SH-SY5Y (cell line): Measurements from ENCODE around the gene TMEM248.

Experiments used
- GATA2 ChIP-seq: IDR thresholded peaks from 2 replicates; pipeline ENCODE4 v1.6.1; 2011; ENCODE audit warnings: mild to moderate bottlenecking, low read depth, low read length
- GATA3 ChIP-seq: IDR thresholded peaks from 2 replicates; pipeline ENCODE4 v1.6.1; 2011; ENCODE audit warnings: low read depth, mild to moderate bottlenecking, low read length, moderate library complexity

TMEM248 gene

GRCh38 chr7:66930341-66930740 is 9.3 kb downstream of the TMEM248 start:
- TF ChIP-seq GATA3 = no peak
- no peak for TF ChIP-seq GATA2

DNA sequence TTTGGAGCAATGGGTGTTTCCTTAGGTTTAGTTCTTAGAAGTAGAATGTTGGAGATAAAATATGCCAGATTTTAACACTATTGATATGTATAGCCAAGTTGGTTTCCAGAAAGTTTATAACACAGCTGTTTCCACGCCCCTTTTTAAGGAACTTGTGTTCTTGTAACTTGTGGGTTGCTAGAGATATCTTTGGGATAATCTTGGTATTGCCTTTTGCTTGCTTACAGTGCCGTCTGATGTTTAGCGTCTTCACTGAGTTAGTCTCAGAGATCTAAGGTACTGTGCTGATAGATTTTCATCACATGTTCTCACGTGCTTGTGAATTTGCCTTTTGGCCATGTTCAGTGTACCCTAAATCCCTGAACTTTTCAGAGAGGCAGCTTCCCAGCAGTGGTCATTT is 12.4 kb downstream of the TMEM248 start:
- no peak for TF ChIP-seq GATA2
- TF ChIP-seq GATA3 = no peak

- TF ChIP-seq GATA3 (no peak), GATA2 (no peak)
Observed at GRCh38 chr7:66937940-66938339, 16.9 kb downstream of the TMEM248 start.

- TF ChIP-seq GATA3 = no peak
- no peak for TF ChIP-seq GATA2
Observed at GRCh38 chr7:66939325-66939724, 18.3 kb downstream of the TMEM248 start.

DNA sequence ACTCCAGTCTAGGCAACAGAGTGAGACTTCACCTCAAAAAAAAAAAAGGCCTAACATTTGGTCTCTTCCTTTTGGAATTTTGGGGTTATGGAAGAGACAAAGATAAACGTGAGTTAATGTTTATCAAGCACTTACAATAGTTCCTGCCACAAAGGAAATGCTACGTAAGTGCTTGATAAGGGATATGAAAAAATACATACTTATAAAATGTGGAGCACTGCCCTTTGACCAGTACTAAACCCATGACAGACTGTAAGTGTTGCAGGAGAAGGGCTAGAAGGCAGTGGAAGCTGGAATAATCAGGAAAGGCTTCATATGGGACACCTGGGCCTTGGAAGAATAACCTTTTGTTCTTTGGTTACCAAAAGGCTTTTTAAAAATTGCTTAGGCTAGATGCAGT is 25.5 kb downstream of the TMEM248 start:
- TF ChIP-seq GATA2 (no peak), GATA3 (no peak)

DNA sequence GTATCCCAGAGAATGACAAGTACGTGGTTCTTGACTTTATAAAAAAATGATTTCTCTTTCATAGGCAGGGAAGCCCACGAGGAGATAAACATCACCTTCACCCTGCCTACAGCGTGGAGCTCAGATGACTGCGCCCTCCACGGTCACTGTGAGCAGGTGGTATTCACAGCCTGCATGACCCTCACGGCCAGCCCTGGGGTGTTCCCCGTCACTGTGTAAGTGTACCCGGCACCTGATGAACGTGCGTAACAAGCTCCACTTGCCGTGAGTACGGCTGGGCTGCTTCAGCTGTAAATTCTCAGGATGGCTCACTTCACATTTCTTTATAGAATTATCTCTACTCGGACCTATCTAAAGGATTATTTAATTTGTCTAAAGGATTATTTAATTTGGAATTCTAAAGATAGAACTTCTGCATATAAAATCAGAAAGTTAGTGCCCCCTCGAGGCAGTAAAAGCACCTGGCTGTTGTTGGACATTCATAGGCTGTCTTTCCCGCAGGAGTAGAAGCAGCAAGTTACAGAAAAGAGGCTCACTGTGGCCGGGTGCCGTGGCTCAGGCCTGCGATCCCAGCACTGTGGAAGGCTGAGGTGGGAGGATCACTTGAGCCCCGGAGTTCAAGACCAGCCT is 27.6 kb downstream of the TMEM248 start:
- TF ChIP-seq GATA2 (no peak), GATA3 (no peak)

GRCh38 chr7:66950311-66950710 is 29.3 kb downstream of the TMEM248 start:
- no peak for TF ChIP-seq GATA2
- TF ChIP-seq GATA3 = no peak

GRCh38 chr7:66950763-66951162 is 29.7 kb downstream of the TMEM248 start:
- TF ChIP-seq GATA3 (no peak), GATA2 (no peak)

DNA sequence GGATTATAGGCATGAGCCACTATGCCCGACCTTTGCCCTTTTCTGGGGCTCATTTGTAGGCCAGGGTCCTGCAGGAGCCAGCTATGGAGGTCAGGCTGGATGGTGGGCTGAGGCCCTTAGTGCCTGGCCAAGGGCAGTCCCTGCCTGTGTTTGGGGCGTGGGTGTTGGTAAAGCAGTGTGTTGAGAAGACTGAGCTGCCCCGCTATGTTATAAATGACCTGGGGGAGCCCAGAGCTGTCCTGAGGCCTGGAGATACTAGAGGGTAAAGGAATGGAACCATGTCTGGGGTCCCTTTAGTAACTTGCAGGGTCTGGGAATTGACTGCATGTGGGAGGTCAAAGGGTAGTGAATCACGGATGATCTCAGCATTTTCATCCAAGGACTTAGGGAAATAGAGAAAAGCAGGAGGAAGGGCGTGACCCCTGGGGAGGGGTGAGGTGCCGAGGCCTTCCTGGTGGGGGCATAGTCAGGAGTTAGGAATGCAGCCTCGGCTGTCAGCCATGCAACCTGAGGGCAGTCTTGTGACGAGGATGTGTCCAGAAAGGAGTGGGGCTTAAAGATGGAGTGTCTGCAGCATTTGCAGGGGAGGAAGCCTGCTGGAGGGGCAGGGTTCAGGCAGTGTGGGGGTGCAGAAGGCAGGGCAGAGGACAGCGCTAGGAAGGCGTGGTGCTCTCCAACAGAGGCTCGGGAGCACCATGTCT is 31.5 kb downstream of the TMEM248 start:
- TF ChIP-seq GATA3 (no peak), GATA2 (no peak)

- TF ChIP-seq GATA3 = no peak
- TF ChIP-seq GATA2 = no peak
Observed at GRCh38 chr7:66953044-66953427, 32.0 kb downstream of the TMEM248 start.

- TF ChIP-seq GATA3 = no peak
- no peak for TF ChIP-seq GATA2
Observed at GRCh38 chr7:66957595-66958290, 36.7 kb downstream of the TMEM248 start.

- TF ChIP-seq GATA3 = no peak
Observed at GRCh38 chr7:66958538-66959350, 37.7 kb downstream of the TMEM248 start.

- no peak for TF ChIP-seq GATA2
- no peak for TF ChIP-seq GATA3
Observed at GRCh38 chr7:66960192-66960591, 39.2 kb downstream of the TMEM248 start.

GRCh38 chr7:66961096-66961495 is 40.1 kb downstream of the TMEM248 start:
- TF ChIP-seq GATA2 (no peak), GATA3 (no peak)

DNA sequence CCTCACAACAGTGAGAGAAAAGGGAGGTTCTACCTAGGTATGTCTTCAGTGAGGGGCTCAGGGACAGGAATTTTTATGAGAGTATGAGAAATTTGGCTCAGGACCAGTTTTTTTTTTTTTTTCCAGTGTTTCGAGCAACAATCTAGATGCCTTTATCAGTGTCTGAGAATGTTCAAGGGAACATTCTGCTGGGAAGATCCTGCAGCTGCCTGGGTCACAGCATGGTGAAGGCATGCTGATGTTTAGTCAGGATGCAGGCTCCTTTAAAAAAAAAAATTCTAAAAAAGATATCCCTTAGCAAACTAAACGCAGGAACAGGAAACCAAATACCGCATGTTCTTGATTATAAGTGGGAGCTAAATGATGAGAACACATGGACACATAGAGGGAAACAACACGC is 43.4 kb downstream of the TMEM248 start:
- no peak for TF ChIP-seq GATA3
- no peak for TF ChIP-seq GATA2

- TF ChIP-seq GATA3 (no peak), GATA2 (no peak)
Observed at GRCh38 chr7:66967029-66967428, 46.0 kb downstream of the TMEM248 start.

DNA sequence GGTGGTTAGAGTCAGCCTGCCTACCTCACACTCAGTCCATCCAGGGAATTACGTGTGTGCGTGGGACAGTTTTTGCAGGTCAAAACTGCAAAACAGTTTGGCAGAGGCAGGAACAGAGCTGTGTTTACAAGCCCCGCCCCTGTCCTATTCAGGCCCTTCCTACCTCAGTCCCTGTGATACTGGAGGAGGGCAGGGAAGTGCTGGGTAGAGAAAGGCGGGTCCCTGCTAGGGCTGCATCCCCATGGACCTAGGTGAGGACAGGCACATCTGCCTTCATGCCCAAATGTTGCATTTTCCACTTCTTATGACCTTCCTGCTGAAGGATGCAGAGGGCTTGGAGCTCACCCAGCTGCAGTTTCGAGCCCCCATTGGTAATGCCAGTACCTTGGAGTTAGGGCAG is 49.3 kb downstream of the TMEM248 start:
- no peak for TF ChIP-seq GATA3
- TF ChIP-seq GATA2 = no peak
